G401.6 (cell line): ENCODE data around the gene GABPB1.
"Not testable (repeated sequence)": the region's sequence is repeated elsewhere in the genome, so short reads cannot be mapped to it uniquely, and the experiment has no call there.

ENCODE experiments used
- FAIRE-seq: peaks from 2 replicates; lab custom pipeline; 2012; peaks lifted over from hg19 to GRCh38; lab: Jason Lieb, UNC

The GABPB1 gene

GRCh38 chr15:50354838-50355618 is at the start of gene GABPB1:
TSS of gene GABPB1 (minus strand) at chr15:50355198. CDS start at chr15:50309798, 45,400 bp downstream.
- FAIRE-seq, result no peak

- not testable (repeated sequence) for FAIRE-seq
Measured at GRCh38 chr15:50391561-50391960, 36.6 kb upstream of the GABPB1 start.

- FAIRE-seq, result no peak
Measured at GRCh38 chr15:50390554-50391264, 35.7 kb upstream of the GABPB1 start.

- FAIRE-seq, result not testable (repeated sequence)
Measured at GRCh38 chr15:50382408-50382807, 27.4 kb upstream of the GABPB1 start.

- FAIRE-seq, result no peak
Measured at GRCh38 chr15:50381438-50381837, 26.4 kb upstream of the GABPB1 start.

- FAIRE-seq, result no peak
Measured at GRCh38 chr15:50380089-50380488, 25.1 kb upstream of the GABPB1 start.

- FAIRE-seq, result not testable (repeated sequence)
Measured at GRCh38 chr15:50379413-50379812, 24.4 kb upstream of the GABPB1 start.

GRCh38 chr15:50378776-50379175 is 23.8 kb upstream of the GABPB1 start:
- FAIRE-seq, result no peak

GRCh38 chr15:50377867-50378751 is 23.1 kb upstream of the GABPB1 start:
- FAIRE-seq, result no peak

GRCh38 chr15:50369564-50369963 is 14.6 kb upstream of the GABPB1 start:
- not testable (repeated sequence) for FAIRE-seq

- no peak for FAIRE-seq
Measured at GRCh38 chr15:50365971-50366370, 11.0 kb upstream of the GABPB1 start.

- no peak for FAIRE-seq
Measured at GRCh38 chr15:50365570-50365969, 10.6 kb upstream of the GABPB1 start.

GRCh38 chr15:50363612-50364011 is 8.6 kb upstream of the GABPB1 start:
- no peak for FAIRE-seq

GRCh38 chr15:50361756-50362155 is 6.8 kb upstream of the GABPB1 start:
- FAIRE-seq, result no peak

GRCh38 chr15:50358845-50359244 is 3.8 kb upstream of the GABPB1 start:
- FAIRE-seq, result no peak

GRCh38 chr15:50355980-50356379 is 982 bp upstream of the GABPB1 start:
- no peak for FAIRE-seq

- no peak for FAIRE-seq
Measured at GRCh38 chr15:50355619-50355905, 564 bp upstream of the GABPB1 start.

GRCh38 chr15:50353975-50354837 is 792 bp downstream of the GABPB1 start:
- FAIRE-seq, result no peak

- no peak for FAIRE-seq
Measured at GRCh38 chr15:50353251-50353974, 1.6 kb downstream of the GABPB1 start.

GRCh38 chr15:50350621-50351020 is 4.4 kb downstream of the GABPB1 start:
- FAIRE-seq, result no peak

GRCh38 chr15:50345298-50345697 is 9.7 kb downstream of the GABPB1 start:
- FAIRE-seq, result no peak
